ES-I3 (cell line): Measurements from ENCODE around the gene CPSF3.
"Not testable (repeated sequence)": the region's sequence is repeated elsewhere in the genome, so short reads cannot be mapped to it uniquely, and the experiment has no call there.

Experiments
- H3K36me3 ChIP-seq: 2 replicates; pipeline ENCODE4 v1.6.1; 2013; ENCODE audit warnings: mild to moderate bottlenecking, low read length, control low read depth, moderate library complexity; ENCODE audit not compliant: insufficient read depth
- H3K4me1 ChIP-seq: 2 replicates; pipeline ENCODE4 v1.6.1; 2013; ENCODE audit warnings: mild to moderate bottlenecking, control low read depth, low read length; ENCODE audit not compliant: insufficient read depth
- H3K9ac ChIP-seq: 2 replicates; pipeline ENCODE4 v1.6.1; 2013; ENCODE audit warnings: low read depth, mild to moderate bottlenecking, low read length, moderate library complexity
- H3K9me3 ChIP-seq: 2 replicates; pipeline ENCODE4 v1.6.1; 2013; ENCODE audit warnings: mild to moderate bottlenecking, low read length, moderate library complexity; ENCODE audit not compliant: control insufficient read depth, insufficient read depth

Gene CPSF3

GRCh38 chr2:9388950-9389911 is 34.2 kb upstream of the CPSF3 start:
- H3K9ac ChIP-seq = no peak overlapping the region
- H3K9me3 ChIP-seq = no peaks in the 10 kb centered on the region
- H3K4me1 ChIP-seq = peaks cover 12% of the 10 kb centered on the region; the same call in 1 of the 2 replicates
- H3K36me3 ChIP-seq = peaks cover 3% of the 10 kb centered on the region; the same call in 1 of the 2 replicates

- Histone ChIP-seq H3K4me1 (peaks cover 12% of the 10 kb centered on the region; the same call in 1 of the 2 replicates), H3K36me3 (peaks cover 3% of the 10 kb centered on the region; the same call in 1 of the 2 replicates), H3K9ac (no peak overlapping the region), H3K9me3 (no peaks in the 10 kb centered on the region)
Measured at GRCh38 chr2:9390151-9390850, 33.2 kb upstream of the CPSF3 start.

GRCh38 chr2:9390991-9391390 is 32.5 kb upstream of the CPSF3 start:
- H3K36me3 ChIP-seq = peaks cover 3% of the 10 kb centered on the region; the same call in 1 of the 2 replicates
- no peaks in the 10 kb centered on the region for H3K9me3 ChIP-seq
- H3K4me1 ChIP-seq = peaks cover 12% of the 10 kb centered on the region; the same call in 1 of the 2 replicates
- H3K9ac ChIP-seq = no peak overlapping the region

GRCh38 chr2:9391961-9392720 is 31.3 kb upstream of the CPSF3 start:
- H3K4me1 ChIP-seq = peaks cover 12% of the 10 kb centered on the region; the same call in 1 of the 2 replicates
- H3K9me3 ChIP-seq = no peaks in the 10 kb centered on the region
- H3K36me3 ChIP-seq = peaks cover 3% of the 10 kb centered on the region; the same call in 1 of the 2 replicates
- H3K9ac ChIP-seq = no peak overlapping the region

- Histone ChIP-seq H3K9ac (no peak overlapping the region), H3K36me3 (peaks cover 3% of the 10 kb centered on the region; the same call in 1 of the 2 replicates), H3K4me1 (peaks cover 12% of the 10 kb centered on the region; the same call in 1 of the 2 replicates), H3K9me3 (no peaks in the 10 kb centered on the region)
Measured at GRCh38 chr2:9392898-9393765, 30.3 kb upstream of the CPSF3 start.

GRCh38 chr2:9394816-9395215 is 28.6 kb upstream of the CPSF3 start:
- H3K36me3 ChIP-seq = peaks cover 1% of the 10 kb centered on the region; the same call in 1 of the 2 replicates
- no peaks in the 10 kb centered on the region for H3K9me3 ChIP-seq
- peaks cover 16% of the 10 kb centered on the region for H3K4me1 ChIP-seq
- no peak overlapping the region for H3K9ac ChIP-seq

GRCh38 chr2:9397201-9397600 is 26.3 kb upstream of the CPSF3 start:
- no peaks in the 10 kb centered on the region for H3K9me3 ChIP-seq
- H3K9ac ChIP-seq = no peak overlapping the region
- peaks cover 16% of the 10 kb centered on the region for H3K4me1 ChIP-seq
- H3K36me3 ChIP-seq = no peaks in the 10 kb centered on the region

- not testable (repeated sequence) for H3K9me3 ChIP-seq, H3K9ac ChIP-seq, H3K4me1 ChIP-seq, H3K36me3 ChIP-seq
Measured at GRCh38 chr2:9398251-9398650, 25.2 kb upstream of the CPSF3 start.

GRCh38 chr2:9398881-9399780 is 24.3 kb upstream of the CPSF3 start:
- Histone ChIP-seq H3K4me1 (peaks cover 4% of the 10 kb centered on the region; the same call in 1 of the 2 replicates), H3K9ac (no peak overlapping the region), H3K9me3 (no peaks in the 10 kb centered on the region), H3K36me3 (no peaks in the 10 kb centered on the region)

GRCh38 chr2:9400268-9401058 is 23.0 kb upstream of the CPSF3 start:
- H3K36me3 ChIP-seq = no peaks in the 10 kb centered on the region

GRCh38 chr2:9401059-9401547 is 22.4 kb upstream of the CPSF3 start:
- peaks cover 4% of the 10 kb centered on the region; the same call in 1 of the 2 replicates for H3K4me1 ChIP-seq
- H3K36me3 ChIP-seq = no peaks in the 10 kb centered on the region

More at GRCh38 chr2:9400268-9401058, 23.0 kb upstream of the CPSF3 start:
- no peaks in the 10 kb centered on the region for H3K9me3 ChIP-seq
- no peak overlapping the region for H3K9ac ChIP-seq
- H3K4me1 ChIP-seq = peaks cover 4% of the 10 kb centered on the region; the same call in 1 of the 2 replicates

More at GRCh38 chr2:9401059-9401547, 22.4 kb upstream of the CPSF3 start:
- Histone ChIP-seq H3K9ac (no peak overlapping the region), H3K9me3 (no peaks in the 10 kb centered on the region)
